Stimulated activated CD8-positive, alpha-beta memory T cell treated with anti-CD3 and anti-CD28 coated beads, Interleukin-7, amount 100 ng/mL, for 1 hour (primary cell): ENCODE data around the gene GABBR2.

ENCODE experiments used
- DNase-seq, 2 donors: peaks; one replicate each; pipeline ENCODE4 v3.0.0-alpha.2; 2020; ENCODE audit warnings: low read depth in 2 of 2

Gene GABBR2

GRCh38 chr9:98634685-98635336, 73.9 kb downstream of the GABBR2 start:
- no peak for DNase-seq

DNA sequence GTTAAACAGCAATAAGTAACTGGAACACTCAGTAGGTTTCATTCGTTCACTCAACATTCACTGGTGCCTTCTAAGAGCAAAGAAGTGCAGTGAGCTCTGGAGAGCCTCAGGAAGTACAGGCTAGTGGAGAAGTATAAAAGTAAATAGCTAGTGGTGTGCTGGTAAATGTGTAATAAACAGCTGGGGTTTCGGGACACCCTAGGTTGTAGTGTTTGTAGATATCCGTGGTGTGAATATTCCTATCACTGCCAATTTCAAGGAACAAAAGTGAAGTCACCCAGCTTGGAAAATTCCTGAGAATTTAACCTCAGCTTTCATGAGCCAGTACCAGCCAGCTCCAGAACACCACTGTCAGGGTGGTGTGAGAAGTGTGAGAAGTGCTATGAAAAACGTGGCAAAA, 75.9 kb downstream of the GABBR2 start:
- DNase-seq, result no peak

- no peak for DNase-seq
These were observed 81.4 kb downstream of the GABBR2 start for GRCh38 chr9:98627296-98627695.

- DNase-seq, result no peak
These were observed 83.0 kb downstream of the GABBR2 start for GRCh38 chr9:98625728-98626127.

DNA sequence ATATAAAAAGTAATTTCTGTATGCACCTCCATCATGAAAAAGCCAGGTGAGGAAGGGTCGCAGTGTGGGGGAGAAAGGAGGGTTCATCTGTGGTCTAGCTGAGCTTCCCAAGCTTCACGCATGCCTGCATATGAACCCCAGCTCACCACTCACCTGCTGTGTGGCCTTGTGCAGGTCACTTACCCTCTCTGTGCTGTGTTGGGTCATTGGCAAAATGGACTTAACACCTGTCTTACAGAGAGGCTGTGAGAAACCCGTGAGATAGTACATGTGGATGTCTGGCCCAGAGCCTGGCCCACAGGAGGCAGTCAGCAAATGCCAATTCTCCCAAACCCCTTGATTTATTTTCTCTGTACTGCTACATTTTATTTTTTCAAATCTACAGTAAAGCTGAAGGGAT, 88.9 kb downstream of the GABBR2 start:
- DNase-seq, result no peak

- no peak for DNase-seq
These were observed 93.1 kb downstream of the GABBR2 start for GRCh38 chr9:98615633-98616032.

- no peak for DNase-seq
These were observed 93.8 kb downstream of the GABBR2 start for GRCh38 chr9:98614941-98615340.

DNA sequence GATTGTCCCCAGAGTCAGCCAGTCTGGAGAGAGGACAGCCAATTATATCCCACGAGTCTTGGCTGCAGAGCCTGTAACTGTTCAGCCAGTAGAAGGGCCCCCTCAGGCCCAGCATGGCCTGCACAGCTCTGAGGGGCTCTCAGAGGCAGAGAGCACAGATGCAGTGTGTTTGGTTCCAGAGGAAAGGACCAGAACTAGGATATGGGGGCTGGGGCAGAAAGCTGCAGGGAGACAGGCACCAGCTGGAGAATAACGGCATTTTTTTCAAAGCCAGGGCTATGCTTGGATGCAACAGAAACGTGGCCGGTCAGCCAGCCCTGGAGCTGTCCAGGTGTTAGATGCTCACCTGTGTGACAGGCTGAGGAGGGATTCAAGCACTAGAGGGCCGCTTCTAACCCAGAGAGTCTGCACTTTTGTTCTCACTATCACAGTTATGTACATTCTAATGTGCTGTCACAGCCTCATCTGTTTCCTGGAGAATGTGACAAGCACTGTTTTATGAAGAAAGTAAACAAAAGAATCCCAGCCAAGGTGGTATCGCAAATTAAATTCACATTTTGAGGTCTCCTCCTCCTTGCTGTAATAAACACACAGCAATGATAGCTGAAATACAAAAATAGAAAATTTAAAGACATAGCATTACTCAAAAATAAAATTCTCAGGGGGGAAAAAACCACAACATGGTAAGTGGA, 96.5 kb downstream of the GABBR2 start:
- DNase-seq, result no peak

DNA sequence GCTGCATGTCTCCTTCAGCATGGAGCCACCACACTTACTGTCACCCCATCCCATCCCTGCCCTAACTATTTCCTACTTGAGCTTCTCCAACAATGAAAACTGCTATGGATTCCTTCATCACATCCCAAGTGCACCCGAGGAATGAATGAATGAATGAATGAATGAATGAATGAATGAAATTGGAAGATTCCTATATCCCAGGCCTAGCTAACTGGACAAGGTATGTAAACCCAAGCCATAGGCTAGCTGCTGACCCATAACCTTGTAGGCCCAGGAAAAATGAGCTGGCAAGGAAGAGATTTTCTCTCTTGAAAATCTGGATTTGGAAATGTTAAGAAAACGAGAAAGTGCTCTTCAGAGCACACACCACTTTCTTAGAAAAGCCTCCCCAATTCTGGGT, 97.4 kb downstream of the GABBR2 start:
- no peak for DNase-seq

DNA sequence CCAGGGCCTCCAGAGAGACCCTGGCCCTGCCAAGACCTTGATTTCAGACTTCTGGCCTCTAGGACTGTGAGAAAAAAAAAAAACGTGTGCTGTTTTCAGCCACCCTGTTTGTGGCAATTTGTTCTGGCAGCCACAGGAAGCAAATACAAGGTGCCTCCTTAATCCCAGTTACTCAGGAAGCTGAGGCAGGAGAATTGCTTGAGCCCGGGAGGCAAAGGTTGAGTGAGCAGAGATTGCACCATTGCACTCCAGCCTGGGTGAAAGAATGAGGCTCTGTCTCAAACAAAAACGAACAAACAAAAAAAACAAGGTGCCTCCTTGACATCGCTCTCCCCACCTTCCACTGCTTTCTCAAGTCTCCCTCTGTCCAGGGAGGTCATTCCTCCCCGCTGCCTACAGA, 98.0 kb downstream of the GABBR2 start:
- no peak for DNase-seq

- DNase-seq, result no peak
These were observed 98.5 kb downstream of the GABBR2 start for GRCh38 chr9:98610211-98610610.

DNA sequence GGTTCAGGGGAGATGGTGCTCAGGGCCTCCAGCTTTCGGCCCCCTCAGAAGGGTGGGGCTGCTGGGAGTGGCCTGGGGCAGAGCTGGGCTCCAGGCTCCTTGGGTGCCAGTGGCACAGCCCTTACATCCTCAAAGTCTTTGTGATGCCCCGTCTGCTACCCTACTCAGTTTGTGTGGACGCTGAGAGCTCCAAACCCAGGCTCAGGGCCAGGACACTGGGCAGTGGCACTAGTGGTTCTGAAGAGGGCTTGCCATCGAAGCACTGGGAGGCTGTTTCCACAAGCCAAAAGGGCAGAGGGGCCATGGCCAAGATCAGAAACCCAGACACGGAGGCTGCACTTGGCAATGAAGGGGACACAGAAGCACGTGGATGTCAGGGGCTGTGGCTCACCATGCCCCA, 99.1 kb downstream of the GABBR2 start:
- DNase-seq, result no peak

- no peak for DNase-seq
These were observed 100.9 kb downstream of the GABBR2 start for GRCh38 chr9:98607787-98608186.

- no peak for DNase-seq
These were observed 101.6 kb downstream of the GABBR2 start for GRCh38 chr9:98607152-98607551.

- no peak for DNase-seq
These were observed 102.0 kb downstream of the GABBR2 start for GRCh38 chr9:98606730-98607129.

DNA sequence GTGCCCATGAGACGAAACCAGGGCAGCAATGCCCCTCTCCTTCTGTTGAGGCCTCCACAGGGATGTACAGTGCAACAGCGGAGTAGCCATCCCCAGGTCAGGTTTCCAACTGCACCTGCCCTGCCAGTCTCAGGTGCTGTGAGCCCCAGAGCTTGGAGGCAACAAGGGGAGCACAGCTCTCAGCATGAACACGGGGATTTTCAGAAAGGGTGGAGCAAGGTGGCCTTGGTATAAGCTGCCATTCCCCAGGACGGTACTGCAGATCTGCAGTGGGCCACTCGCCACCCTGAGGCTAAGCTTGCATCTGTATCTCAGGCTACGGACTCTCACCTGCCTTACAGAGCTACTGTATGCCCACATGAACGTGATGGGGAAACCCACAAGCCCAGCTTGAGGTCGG, 103.6 kb downstream of the GABBR2 start:
- DNase-seq, result no peak

DNA sequence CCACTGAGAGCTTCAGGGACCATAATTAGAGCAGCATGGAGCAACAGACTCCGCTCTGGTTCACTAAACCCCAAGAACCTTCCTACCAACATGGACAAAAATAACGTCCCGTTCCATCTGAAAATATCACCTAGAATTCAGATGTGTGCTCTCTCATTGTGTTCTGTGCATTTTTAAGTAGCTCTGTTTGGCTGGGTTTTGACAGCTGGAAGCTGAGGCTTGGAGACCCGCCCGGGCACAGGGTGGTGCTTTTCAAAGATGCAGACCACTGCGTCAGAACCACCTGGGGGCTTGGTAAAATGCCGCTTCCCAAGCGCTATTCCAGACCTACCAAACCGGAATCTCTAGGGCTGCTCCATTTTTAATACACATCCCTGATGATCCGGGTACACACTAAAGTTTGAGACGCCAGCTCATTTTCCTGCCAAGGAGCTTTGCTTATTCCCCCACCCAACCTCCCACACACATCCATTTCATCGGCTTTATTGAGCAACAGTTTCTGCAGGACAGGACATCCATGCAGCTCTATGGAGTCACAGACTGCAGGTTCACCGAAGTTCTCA, 104.8 kb downstream of the GABBR2 start:
- DNase-seq, result no peak

- no peak for DNase-seq
These were observed 105.8 kb downstream of the GABBR2 start for GRCh38 chr9:98602839-98603500.

- no peak for DNase-seq
These were observed 108.1 kb downstream of the GABBR2 start for GRCh38 chr9:98600631-98601030.

- DNase-seq, result no peak
These were observed 109.0 kb downstream of the GABBR2 start for GRCh38 chr9:98599566-98600216.

- DNase-seq, result no peak
These were observed 109.9 kb downstream of the GABBR2 start for GRCh38 chr9:98598861-98599260.

DNA sequence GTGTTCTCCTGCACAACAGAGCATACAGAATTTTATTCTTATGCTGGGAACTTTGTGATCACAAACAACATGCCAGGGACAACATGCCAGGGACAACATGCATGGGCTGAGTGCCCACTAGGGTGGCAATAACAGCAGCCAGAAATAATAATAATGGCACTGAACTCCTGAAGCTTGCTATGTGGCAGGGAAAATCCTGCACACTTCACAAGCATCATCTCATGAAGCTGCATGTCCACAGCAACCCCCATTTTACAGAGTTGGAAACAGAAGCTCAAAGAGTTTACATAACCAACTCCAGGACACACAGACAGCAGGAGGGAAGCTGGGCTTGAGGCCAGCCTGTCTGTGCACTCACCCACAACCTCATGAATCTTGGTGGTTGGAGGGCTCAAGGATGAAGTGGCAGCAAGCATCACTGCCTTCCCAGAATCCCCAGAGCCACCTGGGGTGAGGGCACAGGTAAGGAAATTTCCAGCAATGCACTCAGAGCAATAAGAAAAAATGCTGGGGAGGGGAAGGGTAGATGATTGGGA, 111.4 kb downstream of the GABBR2 start:
- no peak for DNase-seq
